Astrocyte (in vitro differentiated cells and primary cell): Measurements from ENCODE around the gene ID1. TPM values are rescaled to one million over a fixed set of nuclear protein-coding genes. Genes with fewer than 3 reads are reported as not detected.

Experiments used
- DNase-seq: peaks from one replicate; pipeline ENCODE4 v3.0.0-alpha.2; 2010; ENCODE audit warnings: low read depth
- FAIRE-seq: peaks from 2 replicates; lab custom pipeline; 2011; peaks lifted over from hg19 to GRCh38; lab: Jason Lieb, UNC
- H2AFZ ChIP-seq: 2 replicates; pipeline ENCODE4 v1.6.0; 2012; ENCODE audit warnings: low read depth, low read length, inconsistent platforms
- H3K27ac ChIP-seq: 2 replicates; pipeline ENCODE4 v1.5.1; 2011; ENCODE audit warnings: low read depth, low read length, inconsistent platforms
- H3K27me3 ChIP-seq: 2 replicates; pipeline ENCODE4 v1.6.0; 2011; ENCODE audit warnings: low read length, inconsistent platforms; ENCODE audit not compliant: insufficient read depth
- H3K36me3 ChIP-seq: 2 replicates; pipeline ENCODE4 v1.5.1; 2011; ENCODE audit warnings: low read length, inconsistent platforms; ENCODE audit not compliant: insufficient read depth
- H3K4me1 ChIP-seq: 2 replicates; pipeline ENCODE4 v1.5.1; 2011; ENCODE audit warnings: low read length, inconsistent platforms; ENCODE audit not compliant: insufficient read depth
- H3K4me2 ChIP-seq: 2 replicates; pipeline ENCODE4 v1.6.0; 2012; ENCODE audit warnings: low read length, inconsistent platforms
- H3K4me3 ChIP-seq: 2 replicates; pipeline ENCODE4 v1.5.1; 2011; ENCODE audit warnings: low read depth, mild to moderate bottlenecking, low read length, inconsistent platforms; ENCODE audit not compliant: insufficient read depth
- H3K79me2 ChIP-seq: 2 replicates; pipeline ENCODE4 v1.6.0; 2012; ENCODE audit warnings: mild to moderate bottlenecking, low read length, inconsistent platforms; ENCODE audit not compliant: insufficient read depth
- H3K9ac ChIP-seq: 2 replicates; pipeline ENCODE4 v1.6.0; 2012; ENCODE audit warnings: mild to moderate bottlenecking, low read length, inconsistent platforms
- H3K9me3 ChIP-seq: 2 replicates; pipeline ENCODE4 v1.5.1; 2012; ENCODE audit warnings: low read depth, mild to moderate bottlenecking, low read length, inconsistent platforms; ENCODE audit not compliant: insufficient read depth
- H4K20me1 ChIP-seq: 2 replicates; pipeline ENCODE4 v1.6.0; 2012; ENCODE audit warnings: low read length, inconsistent platforms; ENCODE audit not compliant: insufficient read depth
- H3K27ac Mint-ChIP-seq: one replicate; pipeline ENCODE4 v1.8.0; 2021; ENCODE audit warnings: mild to moderate bottlenecking, mixed read lengths; ENCODE audit not compliant: unreplicated experiment
- H3K27me3 Mint-ChIP-seq: one replicate; pipeline ENCODE4 v1.8.0; 2021; ENCODE audit warnings: low read depth, mixed read lengths; ENCODE audit not compliant: unreplicated experiment
- H3K36me3 Mint-ChIP-seq: one replicate; pipeline ENCODE4 v1.8.0; 2021; ENCODE audit warnings: low read depth, mixed read lengths; ENCODE audit not compliant: unreplicated experiment
- H3K4me1 Mint-ChIP-seq: one replicate; pipeline ENCODE4 v1.8.0; 2021; ENCODE audit warnings: low read depth, mixed read lengths; ENCODE audit not compliant: unreplicated experiment
- H3K4me3 Mint-ChIP-seq: one replicate; pipeline ENCODE4 v1.8.0; 2021; ENCODE audit warnings: mild to moderate bottlenecking, moderate library complexity, mixed read lengths; ENCODE audit not compliant: unreplicated experiment
- H3K9me3 Mint-ChIP-seq: one replicate; pipeline ENCODE4 v1.8.0; 2021; ENCODE audit warnings: mild to moderate bottlenecking, mixed read lengths; ENCODE audit not compliant: unreplicated experiment
- EZH2 ChIP-seq: IDR thresholded peaks from 2 replicates; pipeline ENCODE4 v1.6.1; 2012; ENCODE audit warnings: mild to moderate bottlenecking, low read length, inconsistent platforms; ENCODE audit not compliant: insufficient read depth
- total RNA-seq: library from RNA; stranded (reverse); gene quantifications from 2 replicates; pipeline ENCODE4 v1.2.1, GENCODE V29; 2021
- TF ChIP-seq, protein P1 (sequence below): IDR thresholded peaks from 2 replicates; pipeline ENCODE4 v1.5.1; 2011; ENCODE audit warnings: low read depth, mild to moderate bottlenecking, inconsistent platforms, low read length, moderate library complexity; ENCODE audit not compliant: insufficient read depth

ID1 gene
- total RNA-seq, 1 donor from 2014 or later, result 73.7 TPM

- H2AFZ ChIP-seq, result no peak overlapping the region
- H3K36me3 ChIP-seq, result no peaks in the 10 kb centered on the region
- Mint-ChIP-seq H3K27ac (no peak overlapping the region), H3K4me3 (no peak overlapping the region), H3K27me3 (peaks cover 29% of the 10 kb centered on the region), H3K4me1 (no peaks in the 10 kb centered on the region), H3K36me3 (peaks cover 2% of the 10 kb centered on the region), H3K9me3 (peaks cover 2% of the 10 kb centered on the region)
- H3K4me2 ChIP-seq, result no peak overlapping the region
- H3K79me2 ChIP-seq, result no peaks in the 10 kb centered on the region
- DNase-seq (no peak), FAIRE-seq (no peak)
- H3K9ac ChIP-seq, result no peak overlapping the region
- H4K20me1 ChIP-seq, result no peaks in the 10 kb centered on the region
- H3K9me3 ChIP-seq, result no peaks in the 10 kb centered on the region
- H3K27me3 ChIP-seq, result no peaks in the 10 kb centered on the region
- TF ChIP-seq EZH2, result no peak
- TF ChIP-seq, protein P1, sequence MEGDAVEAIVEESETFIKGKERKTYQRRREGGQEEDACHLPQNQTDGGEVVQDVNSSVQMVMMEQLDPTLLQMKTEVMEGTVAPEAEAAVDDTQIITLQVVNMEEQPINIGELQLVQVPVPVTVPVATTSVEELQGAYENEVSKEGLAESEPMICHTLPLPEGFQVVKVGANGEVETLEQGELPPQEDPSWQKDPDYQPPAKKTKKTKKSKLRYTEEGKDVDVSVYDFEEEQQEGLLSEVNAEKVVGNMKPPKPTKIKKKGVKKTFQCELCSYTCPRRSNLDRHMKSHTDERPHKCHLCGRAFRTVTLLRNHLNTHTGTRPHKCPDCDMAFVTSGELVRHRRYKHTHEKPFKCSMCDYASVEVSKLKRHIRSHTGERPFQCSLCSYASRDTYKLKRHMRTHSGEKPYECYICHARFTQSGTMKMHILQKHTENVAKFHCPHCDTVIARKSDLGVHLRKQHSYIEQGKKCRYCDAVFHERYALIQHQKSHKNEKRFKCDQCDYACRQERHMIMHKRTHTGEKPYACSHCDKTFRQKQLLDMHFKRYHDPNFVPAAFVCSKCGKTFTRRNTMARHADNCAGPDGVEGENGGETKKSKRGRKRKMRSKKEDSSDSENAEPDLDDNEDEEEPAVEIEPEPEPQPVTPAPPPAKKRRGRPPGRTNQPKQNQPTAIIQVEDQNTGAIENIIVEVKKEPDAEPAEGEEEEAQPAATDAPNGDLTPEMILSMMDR, result no peak
- H3K4me3 ChIP-seq, result no peak overlapping the region
- no peak overlapping the region for H3K27ac ChIP-seq
- no peaks in the 10 kb centered on the region for H3K4me1 ChIP-seq
These were observed 33.2 kb downstream of the ID1 start for GRCh38 chr20:31638317-31638716.

GRCh38 chr20:31638816-31639215 is 33.7 kb downstream of the ID1 start:
- no peaks in the 10 kb centered on the region for H4K20me1 ChIP-seq
- H3K4me2 ChIP-seq, result no peak overlapping the region
- TF ChIP-seq EZH2, result no peak
- TF ChIP-seq, protein P1, result no peak
- H3K27ac ChIP-seq, result no peak overlapping the region
- no peak for DNase-seq
- H3K4me1 Mint-ChIP-seq, result no peaks in the 10 kb centered on the region
- no peaks in the 10 kb centered on the region for H3K36me3 ChIP-seq
- peaks cover 29% of the 10 kb centered on the region for H3K27me3 Mint-ChIP-seq
- no peaks in the 10 kb centered on the region for H3K4me1 ChIP-seq
- H3K27me3 ChIP-seq, result no peaks in the 10 kb centered on the region
- no peak overlapping the region for H3K4me3 Mint-ChIP-seq
- H3K79me2 ChIP-seq, result no peaks in the 10 kb centered on the region
- peaks cover 2% of the 10 kb centered on the region for H3K36me3 Mint-ChIP-seq
- no peak overlapping the region for H3K9ac ChIP-seq
- no peak overlapping the region for H3K27ac Mint-ChIP-seq
- no peaks in the 10 kb centered on the region for H3K9me3 ChIP-seq
- no peak overlapping the region for H3K4me3 ChIP-seq
- H3K9me3 Mint-ChIP-seq, result peaks cover 2% of the 10 kb centered on the region
- no peak for FAIRE-seq
- no peak overlapping the region for H2AFZ ChIP-seq

- Histone ChIP-seq H3K9ac (no peak overlapping the region), H3K79me2 (no peaks in the 10 kb centered on the region), H3K9me3 (no peaks in the 10 kb centered on the region), H3K27ac (no peak overlapping the region), H3K4me3 (no peak overlapping the region), H4K20me1 (no peaks in the 10 kb centered on the region), H3K27me3 (no peaks in the 10 kb centered on the region), H3K4me1 (no peaks in the 10 kb centered on the region), H2AFZ (no peak overlapping the region), H3K36me3 (no peaks in the 10 kb centered on the region), H3K4me2 (no peak overlapping the region)
- Mint-ChIP-seq H3K27ac (no peak overlapping the region), H3K4me3 (no peak overlapping the region), H3K36me3 (peaks cover 2% of the 10 kb centered on the region), H3K9me3 (peaks cover 2% of the 10 kb centered on the region), H3K27me3 (peaks cover 38% of the 10 kb centered on the region), H3K4me1 (no peaks in the 10 kb centered on the region)
- TF ChIP-seq EZH2, result no peak
- TF ChIP-seq, protein P1, result no peak
- no peak for DNase-seq
- FAIRE-seq, result no peak
These were observed 35.2 kb downstream of the ID1 start for GRCh38 chr20:31640259-31640658.
